Hematopoietic multipotent progenitor cell treated with erythropoietin and hydrocortisone succinate and interleukin-3 and kit ligand, for 8 days (in vitro differentiated cells): Measurements from ENCODE around the gene NDRG2.
"Not testable (repeated sequence)": the region's sequence is repeated elsewhere in the genome, so short reads cannot be mapped to it uniquely, and the experiment has no call there.

Experiments
- DNase-seq: peaks from one replicate; pipeline ENCODE4 v3.0.0-alpha.2; 2015

The NDRG2 gene

DNA sequence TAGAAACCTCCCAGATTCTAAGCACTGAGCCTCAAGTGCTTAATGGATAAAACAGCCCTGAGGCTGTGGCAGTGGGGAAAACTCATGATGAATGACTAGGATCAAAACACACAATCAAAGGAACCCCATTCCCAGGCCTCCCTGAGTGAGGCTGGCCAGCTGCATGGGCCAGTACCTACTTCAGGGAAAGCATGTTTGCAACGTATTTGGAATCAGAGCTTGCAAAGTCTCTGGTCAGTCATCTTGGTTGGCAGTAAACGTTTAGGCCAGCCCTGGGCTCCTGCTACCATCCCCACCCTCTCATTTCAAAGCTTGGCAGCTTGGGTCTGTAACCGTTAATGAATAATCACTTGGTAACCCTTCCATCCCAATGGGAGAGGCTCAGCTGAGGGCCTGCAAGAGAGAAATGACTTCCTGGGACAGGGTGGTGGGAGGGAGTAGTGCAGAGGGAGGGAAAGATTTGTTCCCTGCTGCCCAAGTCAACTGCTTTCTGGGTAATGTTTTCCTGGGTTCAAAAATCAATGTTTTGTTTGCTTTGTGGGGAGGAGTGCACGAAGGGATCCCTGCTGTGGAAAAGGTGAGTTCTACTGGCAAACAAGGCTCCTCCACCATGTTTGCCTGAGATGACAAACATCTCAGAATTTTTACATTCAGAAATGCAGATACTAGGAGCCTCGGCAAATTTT, 30.7 kb upstream of the NDRG2 start:
- no peak for DNase-seq

DNA sequence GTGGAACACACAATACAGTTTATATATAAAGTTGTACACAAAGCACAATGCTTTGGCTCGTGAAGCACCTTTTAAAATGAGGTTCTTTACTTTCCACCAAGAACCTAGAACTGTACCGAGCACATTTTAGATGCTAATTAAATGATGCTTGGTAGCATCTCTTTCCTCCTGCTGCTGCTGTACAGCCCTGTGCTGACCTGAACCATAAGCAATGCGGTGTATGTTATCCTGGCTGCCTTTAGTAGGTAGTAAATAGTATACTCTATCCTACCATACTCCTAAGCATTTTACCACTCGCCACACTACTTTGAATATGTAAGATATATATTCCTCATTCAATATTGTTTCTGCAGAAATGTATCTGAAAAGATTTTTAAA, 29.9 kb upstream of the NDRG2 start:
- no peak for DNase-seq

DNA sequence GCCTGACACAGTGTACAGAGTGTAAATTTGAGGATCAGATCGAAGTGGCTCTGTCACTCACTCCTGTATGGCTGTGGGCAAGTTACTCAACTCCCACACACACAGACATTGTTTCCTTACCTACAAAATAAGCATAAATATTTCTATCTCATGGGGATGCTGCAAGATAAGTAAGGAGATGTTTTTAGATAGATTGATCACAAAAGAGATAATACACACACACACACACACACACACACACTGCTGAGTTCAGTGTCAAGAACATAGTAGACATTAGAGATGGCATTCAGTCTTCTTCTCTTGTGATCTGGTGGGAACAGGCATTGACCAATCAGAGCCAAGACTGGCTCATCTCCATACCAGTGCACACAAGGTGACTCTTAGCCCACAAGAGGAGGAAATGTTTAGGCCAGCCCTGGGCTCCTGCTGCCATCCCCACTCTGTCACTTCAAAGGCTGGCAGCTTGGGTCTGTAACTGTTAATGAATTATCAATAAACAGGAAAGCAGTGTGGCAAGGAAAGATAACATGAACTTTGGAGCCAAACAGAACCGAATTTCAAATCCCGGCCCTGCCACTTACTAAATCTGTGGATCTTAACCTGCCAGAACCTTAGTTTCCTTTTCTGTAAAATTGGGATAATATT, 29.4 kb upstream of the NDRG2 start:
- DNase-seq, result no peak

DNA sequence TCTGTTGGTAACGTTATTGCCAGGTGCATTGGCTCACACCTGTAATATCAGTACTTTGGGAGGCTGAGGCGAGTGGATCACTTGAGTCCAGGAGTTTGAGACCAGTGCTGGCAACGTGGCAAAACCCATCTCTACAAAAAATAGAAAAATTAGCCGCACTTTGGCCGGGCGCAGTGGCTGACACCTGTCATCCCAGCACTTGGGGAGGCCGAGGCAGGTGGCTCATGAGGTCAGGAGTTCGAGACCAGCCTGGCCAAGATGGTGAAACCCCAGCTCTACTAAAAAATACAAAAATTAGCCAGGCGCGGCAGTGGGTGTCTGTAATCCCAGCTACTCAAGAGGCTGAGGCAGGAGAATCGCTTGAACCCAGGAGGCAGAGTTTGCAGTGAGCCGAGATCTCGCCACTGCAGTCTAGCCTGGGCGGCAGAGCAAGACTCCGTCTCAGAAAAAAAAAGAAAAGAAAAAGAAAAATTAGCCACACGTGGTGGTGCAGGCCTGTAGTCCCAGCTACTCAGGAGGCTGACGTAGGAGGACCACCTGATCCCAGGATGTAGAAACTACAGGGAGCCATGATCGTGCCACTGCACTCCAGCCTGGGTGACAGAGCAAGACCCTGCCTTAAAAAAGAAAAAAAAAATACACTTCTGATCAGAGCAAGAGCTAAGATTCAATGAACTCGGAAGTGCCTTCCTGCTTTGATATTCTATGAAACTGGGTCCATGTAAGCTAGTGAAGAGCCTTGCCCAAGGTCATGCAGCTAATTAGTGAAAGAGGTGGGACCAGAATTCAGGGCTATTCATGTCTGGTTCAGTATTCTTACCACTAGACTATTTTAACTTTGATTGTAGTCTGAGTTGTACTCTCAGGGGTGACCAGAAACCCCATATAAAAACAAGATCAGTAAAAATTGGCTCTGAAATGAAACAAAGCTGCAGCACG, 28.6 kb upstream of the NDRG2 start:
- no peak for DNase-seq

DNA sequence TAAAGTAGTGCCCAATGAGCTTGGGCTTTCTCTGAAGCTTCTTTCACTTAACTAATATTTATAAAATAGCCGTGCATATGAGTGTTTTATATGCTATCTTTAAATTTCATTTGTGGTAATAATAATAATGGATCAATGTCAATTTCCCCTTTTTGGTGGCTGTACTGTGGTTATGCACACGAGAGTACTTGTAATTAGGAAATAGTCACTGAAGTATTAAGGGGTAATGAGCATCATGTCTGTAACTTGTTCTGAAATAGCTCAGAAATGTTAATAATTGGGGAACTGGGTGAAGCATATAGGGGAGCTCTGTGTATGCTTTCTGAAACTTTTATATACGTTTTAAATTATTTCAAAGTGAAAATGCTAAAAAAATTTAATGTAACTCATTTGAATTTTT, 25.7 kb upstream of the NDRG2 start:
- DNase-seq, result no peak

DNA sequence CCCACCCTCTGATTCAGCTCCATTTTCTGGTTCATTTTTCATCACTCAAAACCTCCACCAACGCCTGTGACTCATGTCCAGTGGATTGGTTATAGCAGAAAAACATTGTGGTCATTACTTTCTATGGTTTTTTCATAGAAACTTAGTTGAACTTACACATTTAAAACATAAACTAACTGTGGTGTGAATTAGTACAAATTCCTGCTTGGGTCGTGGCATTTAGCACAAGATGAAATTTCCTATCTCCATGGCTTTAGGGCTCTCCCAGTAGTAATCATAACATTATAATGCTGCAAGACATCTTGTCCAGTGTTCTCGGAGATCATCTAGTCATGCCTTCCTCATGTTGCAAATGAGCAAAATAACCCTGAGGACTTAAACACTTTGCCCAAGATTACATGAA, 24.4 kb upstream of the NDRG2 start:
- no peak for DNase-seq

DNA sequence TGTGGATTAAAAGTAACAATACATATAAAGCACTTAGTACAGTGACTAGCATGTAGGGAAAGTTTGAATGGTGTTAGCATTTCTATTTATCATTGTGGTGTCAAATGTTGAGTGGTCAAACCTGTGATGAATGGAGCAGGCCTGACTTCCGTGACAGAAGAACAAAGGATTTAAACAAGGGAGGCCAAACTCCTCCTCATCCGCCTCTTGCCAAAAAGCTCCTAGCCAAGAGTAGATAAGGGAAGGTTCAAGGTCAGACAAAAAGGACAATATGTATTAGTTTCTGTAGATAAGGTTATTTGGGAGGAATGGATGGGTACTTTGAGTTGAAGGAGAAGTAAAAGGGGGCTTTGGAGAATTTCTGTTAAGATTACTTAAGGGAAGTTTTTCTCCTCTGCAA, 23.8 kb upstream of the NDRG2 start:
- no peak for DNase-seq

DNA sequence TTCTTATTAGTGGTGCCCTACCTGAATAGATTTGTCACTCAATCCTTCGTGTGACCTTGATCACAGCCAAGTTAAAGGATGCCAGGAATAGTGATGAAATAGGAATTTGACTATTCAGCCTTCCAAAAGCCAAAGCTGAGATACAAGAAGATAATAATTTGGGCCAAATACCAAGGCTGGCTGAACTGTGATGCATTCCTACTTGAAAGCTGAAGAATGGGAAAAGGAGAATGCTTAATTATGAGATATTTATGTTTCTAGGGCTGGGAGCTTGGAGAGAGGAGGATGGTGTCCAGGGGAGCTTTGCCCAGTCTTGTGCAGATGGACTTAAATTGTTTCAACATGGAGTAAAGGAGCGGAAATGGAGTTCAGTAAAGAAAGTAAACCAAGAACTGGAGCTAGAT, 22.5 kb upstream of the NDRG2 start:
- DNase-seq, result no peak

DNA sequence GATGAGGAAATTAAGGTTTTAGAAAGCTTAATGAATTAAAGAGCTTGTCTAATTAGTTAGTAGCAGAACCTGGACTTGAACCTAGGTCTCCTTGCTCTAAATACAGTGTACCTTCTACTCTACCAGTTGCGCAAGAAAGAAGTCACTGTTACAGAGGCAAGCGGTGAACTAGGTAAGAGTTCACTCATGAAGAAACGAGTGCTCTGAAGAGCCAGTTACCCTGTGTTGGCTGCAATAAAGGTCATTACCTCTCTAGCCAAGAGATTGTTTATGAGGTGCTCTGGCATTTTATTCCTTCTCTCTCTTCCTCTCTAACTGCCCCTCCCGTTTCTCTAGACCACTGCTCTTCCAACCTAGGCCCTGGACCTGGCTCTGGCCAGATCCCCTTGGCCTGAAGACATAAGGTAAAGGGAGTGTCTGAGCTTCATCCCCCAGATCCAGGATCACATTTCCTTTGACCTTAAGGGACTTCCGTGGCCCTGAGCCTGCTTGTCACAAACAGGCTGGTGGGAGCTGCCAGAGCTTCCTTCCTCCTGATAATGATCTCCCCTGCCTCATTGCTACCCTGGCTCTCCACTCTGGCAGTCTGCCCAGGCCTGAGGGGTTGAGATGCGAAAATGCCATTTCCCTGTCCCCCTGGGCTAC, 19.2 kb upstream of the NDRG2 start:
- peak; percentile 73 for DNase-seq

DNA sequence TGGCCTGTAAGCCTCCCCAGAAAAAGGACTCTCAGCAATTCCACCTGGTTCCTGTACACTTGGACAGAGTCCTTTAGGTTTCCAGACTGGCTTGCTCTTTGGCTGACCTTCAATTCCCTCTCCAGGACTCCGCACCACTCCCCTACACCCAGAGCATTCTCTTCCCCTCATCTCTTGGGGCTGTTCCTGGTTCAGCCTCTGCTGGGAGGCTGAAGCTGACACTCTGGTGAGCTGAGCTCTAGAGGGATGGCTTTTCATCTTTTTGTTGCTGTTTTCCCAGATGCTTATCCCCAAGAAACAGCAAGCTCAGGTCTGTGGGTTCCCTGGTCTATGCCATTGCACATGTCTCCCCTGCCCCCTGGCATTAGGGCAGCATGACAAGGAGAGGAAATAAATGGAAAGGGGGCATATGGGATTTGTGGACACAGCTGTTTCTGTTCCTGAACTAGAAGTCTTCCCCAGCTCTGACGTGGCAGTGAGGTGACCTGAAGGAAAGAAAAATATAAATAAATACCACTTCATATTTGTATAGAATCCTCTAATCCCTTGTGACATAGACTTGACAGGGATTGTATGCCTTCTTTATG, 18.6 kb upstream of the NDRG2 start:
- DNase-seq, result no peak

DNA sequence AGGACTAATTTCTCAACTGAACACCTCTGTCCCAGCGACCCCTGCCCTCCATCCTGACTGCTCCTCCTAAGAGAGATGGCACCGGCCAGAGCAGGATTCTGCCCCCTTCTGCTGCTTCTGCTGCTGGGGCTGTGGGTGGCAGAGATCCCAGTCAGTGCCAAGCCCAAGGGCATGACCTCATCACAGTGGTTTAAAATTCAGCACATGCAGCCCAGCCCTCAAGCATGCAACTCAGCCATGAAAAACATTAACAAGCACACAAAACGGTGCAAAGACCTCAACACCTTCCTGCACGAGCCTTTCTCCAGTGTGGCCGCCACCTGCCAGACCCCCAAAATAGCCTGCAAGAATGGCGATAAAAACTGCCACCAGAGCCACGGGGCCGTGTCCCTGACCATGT, 18.1 kb upstream of the NDRG2 start:
- DNase-seq, result no peak

DNA sequence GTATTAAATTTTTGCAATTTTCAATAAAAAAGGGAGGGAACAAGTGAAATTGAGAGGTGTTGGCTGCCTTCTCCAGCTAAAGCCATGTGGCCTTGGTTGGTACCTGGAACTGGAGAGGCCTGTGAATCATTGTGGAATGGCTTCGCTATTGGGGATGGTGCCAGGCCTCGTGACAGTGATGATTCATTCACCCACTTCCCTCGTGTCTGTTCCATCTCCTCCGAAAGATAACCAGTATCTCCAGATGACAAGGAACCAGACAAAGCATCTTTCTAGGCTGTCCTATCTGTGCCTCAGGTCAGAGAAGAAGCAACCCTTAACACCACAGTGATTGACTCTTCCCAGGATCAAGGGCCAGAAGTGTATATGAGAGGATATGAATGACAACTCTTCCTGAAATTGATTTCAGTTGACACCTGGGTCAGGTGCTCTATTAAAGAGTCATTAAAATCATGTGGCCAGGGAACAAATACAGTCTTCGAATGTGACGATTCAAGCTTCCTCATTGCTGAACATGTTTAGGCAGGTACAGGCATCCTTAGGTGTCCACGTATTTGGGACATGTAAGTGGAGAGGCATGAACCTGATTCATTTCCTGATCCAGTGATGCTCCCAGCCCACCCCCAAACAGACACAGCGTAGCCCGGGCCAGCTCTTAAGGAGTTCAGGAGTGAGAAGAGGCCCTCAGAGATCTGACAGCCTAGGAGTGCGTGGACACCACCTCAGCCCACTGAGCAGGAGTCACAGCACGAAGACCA, 17.0 kb upstream of the NDRG2 start, which contains the start of gene RNASE7:
Gene RNASE7 (plus strand): TSS at position 687 of the 758 bp plus-strand sequence. CDS start 631 bp downstream, outside the sequence.
- DNase-seq, result peak; percentile 62

DNA sequence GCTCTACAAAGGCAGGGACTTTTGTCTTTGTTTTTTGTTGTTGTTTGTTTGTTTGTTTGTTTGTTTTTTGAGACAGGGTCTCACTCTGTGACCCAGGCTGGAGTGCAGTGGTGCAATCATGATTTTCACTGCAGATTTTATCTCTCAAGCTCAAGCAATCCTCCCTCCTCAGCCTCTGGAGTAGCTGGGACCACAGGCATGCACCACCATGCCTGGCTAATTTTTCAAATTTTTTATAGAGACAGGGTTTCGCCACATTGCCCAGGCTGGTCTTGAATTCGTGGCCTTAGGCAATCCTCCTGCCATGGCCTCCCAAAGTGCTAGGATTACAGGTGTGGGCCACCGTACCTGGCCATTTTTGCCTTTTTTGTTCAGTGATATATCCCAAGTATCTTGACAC, 16.1 kb upstream of the NDRG2 start:
- not testable (repeated sequence) for DNase-seq

DNA sequence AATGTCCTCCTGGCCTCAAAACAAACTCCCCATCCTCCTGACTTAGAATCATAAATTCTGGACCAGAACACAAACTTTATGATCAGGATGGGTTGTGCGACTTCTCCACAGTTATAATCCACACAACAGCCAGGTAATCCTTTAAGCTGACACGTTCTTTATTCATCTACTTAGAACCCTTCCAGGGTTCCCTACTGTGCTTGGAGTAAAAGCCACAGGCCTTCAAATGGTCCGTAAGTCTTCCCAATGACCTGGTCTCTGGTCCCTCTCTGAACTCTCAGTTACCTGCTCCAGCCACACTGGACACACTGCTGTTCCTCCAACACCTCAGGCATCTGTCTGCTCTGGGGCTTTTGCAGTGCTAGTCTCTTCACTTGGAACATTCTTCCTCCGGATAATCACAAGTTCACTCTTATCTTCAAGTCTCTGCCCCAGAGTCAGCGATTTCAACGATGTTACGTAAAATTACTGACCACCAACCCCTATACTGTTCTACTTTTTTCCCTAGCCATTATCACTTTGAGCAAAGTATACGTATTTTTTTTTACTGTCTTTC, 15.6 kb upstream of the NDRG2 start:
- no peak for DNase-seq

DNA sequence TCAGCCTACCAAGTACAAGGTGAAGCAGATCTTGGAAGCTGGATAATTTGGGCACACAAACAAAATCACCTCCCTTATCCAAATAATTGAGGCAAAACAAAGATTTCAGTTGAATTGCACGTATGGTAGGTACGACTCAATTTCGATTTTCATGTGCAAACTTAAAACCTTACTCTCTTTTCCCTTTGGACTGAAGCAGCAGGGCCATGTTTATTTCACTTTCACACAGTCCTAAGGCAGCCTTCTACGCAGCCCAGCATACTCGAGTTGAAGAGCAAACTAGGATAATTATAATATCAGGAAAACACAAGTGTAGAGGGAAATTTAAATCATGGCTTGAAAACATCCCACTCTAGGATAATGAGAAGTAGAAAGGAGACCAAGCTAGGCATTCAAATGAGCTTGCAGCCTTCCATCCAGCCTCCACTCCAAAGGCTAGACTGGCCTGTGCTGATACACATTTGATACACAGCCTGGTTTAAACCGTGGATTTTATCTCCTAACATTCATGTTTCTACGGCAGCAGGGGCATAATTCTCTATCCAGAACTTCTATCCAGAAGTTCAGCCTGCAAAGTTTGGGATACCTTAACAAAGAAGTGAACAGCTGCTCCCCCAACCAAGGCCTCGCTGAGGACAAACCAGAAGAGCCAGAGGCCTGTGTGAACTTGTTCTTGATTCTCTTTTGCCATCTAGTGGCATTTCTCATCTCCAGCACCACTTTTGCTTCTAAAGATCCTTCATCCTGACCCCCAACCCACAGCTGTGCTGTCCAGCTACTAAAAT, 14.9 kb upstream of the NDRG2 start:
- peak; percentile 67 for DNase-seq

DNA sequence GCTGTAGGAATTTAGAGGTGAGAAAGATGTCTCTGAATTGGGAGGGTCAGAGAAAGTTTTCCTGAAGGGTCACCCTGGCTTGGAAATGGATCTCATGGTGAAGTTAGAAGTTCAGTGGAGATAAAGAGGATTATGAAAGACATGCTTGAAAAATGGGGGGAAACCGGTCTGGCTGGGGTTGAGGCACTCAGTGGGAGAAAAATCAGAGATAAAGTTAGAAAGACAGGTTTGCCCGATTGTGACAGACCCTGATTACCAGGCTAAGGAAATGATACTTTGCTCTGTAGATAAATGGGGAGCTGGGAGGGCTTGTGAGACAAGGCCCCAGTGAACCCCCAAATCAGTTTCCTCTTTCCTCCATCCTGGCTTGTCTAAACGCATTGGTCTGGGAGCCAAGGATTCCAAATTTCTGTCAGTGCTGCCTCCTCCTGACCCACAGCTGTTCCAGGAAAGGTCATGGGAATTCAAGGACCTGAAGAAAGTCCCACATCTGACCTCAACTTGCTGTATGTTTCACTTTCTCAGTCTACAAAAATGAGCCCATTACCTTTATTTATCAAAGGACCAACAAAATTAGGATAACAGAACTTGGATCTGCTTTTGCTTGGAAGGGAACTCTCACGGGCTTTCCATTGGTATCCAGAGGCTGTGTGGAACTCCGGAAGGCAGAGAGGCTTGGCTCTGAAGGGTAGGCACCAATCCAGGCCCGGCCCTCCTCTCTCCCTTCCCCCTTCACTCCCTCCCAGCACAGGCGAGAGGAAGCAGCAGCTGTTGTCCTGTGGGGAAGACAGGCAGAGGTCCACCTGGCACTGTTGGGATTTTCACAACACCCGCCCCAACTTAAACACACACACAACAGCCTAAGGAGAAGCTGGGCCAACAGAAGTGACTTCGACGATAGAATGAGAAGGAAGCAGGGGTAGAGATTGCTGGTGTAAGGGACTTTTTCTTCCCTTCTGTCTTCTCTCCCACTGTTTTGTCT, 13.9 kb upstream of the NDRG2 start:
- no peak for DNase-seq

DNA sequence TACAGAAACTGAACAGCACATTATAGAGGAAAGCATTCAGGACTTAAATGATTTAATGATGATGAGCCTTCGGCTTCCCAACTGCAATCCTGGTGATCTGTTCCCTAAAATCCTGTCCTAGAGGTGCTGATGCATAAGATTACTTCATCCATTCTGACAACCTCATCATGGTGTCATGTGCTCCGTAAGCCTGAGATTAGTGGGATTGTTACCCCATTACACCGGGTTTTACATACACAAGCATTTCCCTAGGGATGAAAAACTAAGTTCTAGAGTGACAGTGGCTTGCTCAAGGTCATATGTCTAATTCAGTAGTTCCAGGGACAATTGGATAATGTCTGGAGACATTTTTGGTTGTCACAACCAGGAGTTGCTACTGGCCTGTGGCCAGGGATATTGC, 12.3 kb upstream of the NDRG2 start:
- DNase-seq, result no peak

DNA sequence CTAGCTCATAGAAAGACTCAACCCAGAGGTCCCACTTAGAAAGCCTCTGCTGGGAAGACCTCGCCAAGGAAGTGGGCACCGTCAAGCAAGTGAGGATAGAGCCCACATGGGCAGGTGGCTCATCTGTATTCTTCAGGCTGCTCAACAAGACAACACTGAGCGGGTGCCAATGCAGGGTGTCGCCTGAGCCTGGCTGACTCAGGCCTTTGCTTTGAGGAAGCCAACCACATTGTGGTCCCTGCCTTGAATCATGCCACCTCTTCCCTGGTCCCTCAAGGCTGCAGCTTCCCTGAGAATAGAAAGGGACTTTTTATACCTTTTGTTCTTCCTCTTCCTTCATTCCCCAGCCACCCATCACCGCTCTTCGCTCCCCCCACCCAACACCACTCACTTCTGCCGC, 11.9 kb upstream of the NDRG2 start:
- no peak for DNase-seq

DNA sequence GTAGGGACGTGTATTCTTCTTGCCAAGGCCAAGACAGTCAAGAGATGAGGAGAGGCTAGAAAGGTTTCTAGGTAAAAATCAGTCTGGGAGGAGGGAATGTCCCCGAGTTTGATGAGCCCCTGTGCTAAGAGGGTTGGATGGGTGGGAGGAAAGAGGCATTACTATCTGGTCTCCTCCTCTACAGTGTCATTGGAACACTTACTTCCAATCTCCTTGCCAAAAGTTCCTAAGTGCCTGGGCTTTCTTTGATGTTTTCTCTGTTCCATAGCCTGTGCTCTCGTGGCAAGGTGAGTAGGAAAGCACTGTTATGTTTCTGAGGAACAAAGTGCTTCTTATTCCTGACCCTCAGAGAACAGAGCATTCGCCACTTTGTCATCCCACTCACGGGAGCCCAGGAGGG, 9.8 kb upstream of the NDRG2 start, which contains the start of gene RNASE13:
Gene RNASE13 (minus strand): TSS at position 101 of the 400 bp plus-strand sequence. CDS start 519 bp downstream, outside the sequence.
- DNase-seq, result no peak
